ENCODE results near the gene PREX1.

Gene PREX1

GRCh38 chr20:48754292-48754691 lies 73.5 kb downstream of the PREX1 start:
- no peak for DNase-seq (ENCODE audit: low read depth)

GRCh38 chr20:48752963-48753362 lies 74.8 kb downstream of the PREX1 start:
- no peak for DNase-seq (ENCODE audit: low read depth)

GRCh38 chr20:48751871-48752270 lies 75.9 kb downstream of the PREX1 start:
- DNase-seq (ENCODE audit: low read depth) = no peak

- no peak for DNase-seq (ENCODE audit: low read depth)
Measured at GRCh38 chr20:48750941-48751635, 76.7 kb downstream of the PREX1 start.

- DNase-seq (ENCODE audit: low read depth) = no peak
Measured at GRCh38 chr20:48750376-48750775, 77.4 kb downstream of the PREX1 start.

GRCh38 chr20:48749437-48749836 lies 78.4 kb downstream of the PREX1 start:
- no peak for DNase-seq (ENCODE audit: low read depth)

GRCh38 chr20:48748556-48748955 lies 79.2 kb downstream of the PREX1 start:
- DNase-seq (ENCODE audit: low read depth) = no peak

GRCh38 chr20:48747840-48748414 lies 79.9 kb downstream of the PREX1 start:
- DNase-seq (ENCODE audit: low read depth) = no peak

GRCh38 chr20:48745330-48745729 lies 82.5 kb downstream of the PREX1 start:
- no peak for DNase-seq (ENCODE audit: low read depth)

GRCh38 chr20:48744515-48744914 lies 83.3 kb downstream of the PREX1 start:
- no peak for DNase-seq (ENCODE audit: low read depth)

GRCh38 chr20:48743807-48744206 lies 84.0 kb downstream of the PREX1 start:
- DNase-seq (ENCODE audit: low read depth) = no peak

GRCh38 chr20:48742912-48743680 lies 84.7 kb downstream of the PREX1 start:
- DNase-seq (ENCODE audit: low read depth) = no peak

- no peak for DNase-seq (ENCODE audit: low read depth)
Measured at GRCh38 chr20:48742233-48742632, 85.6 kb downstream of the PREX1 start.

- DNase-seq (ENCODE audit: low read depth) = no peak
Measured at GRCh38 chr20:48741669-48742068, 86.1 kb downstream of the PREX1 start.

GRCh38 chr20:48740712-48741111 lies 87.1 kb downstream of the PREX1 start:
- DNase-seq (ENCODE audit: low read depth) = no peak

GRCh38 chr20:48740292-48740649 lies 87.5 kb downstream of the PREX1 start:
- no peak for DNase-seq (ENCODE audit: low read depth)

GRCh38 chr20:48739395-48740291 lies 88.2 kb downstream of the PREX1 start:
- DNase-seq (ENCODE audit: low read depth) = no peak

- no peak for DNase-seq (ENCODE audit: low read depth)
Measured at GRCh38 chr20:48738399-48739304, 89.1 kb downstream of the PREX1 start.

GRCh38 chr20:48738094-48738398 lies 89.8 kb downstream of the PREX1 start:
- no peak for DNase-seq (ENCODE audit: low read depth)

- no peak for DNase-seq (ENCODE audit: low read depth)
Measured at GRCh38 chr20:48737434-48738093, 90.2 kb downstream of the PREX1 start.

GRCh38 chr20:48736636-48737035 lies 91.2 kb downstream of the PREX1 start:
- no peak for DNase-seq (ENCODE audit: low read depth)

Measured in stromal cell of bone marrow (primary cell).